HAP-1 (cell line): ENCODE data around the gene ALDH1B1.
A peak's percentile ranks its signal among the peaks of the same experiment; 100 is the strongest.

Experiments
- DNase-seq, 2 experiments: peaks; one replicate each; pipeline ENCODE4 v3.0.0-alpha.2; 2016 to 2020; ENCODE audit warnings: low spot score in 2 of 2
- H3K27me3 ChIP-seq: fragments of 250-450 bp; sonication (Bioruptor Pico); 2 replicates; pipeline ENCODE4 v1.5.1; 2020; ENCODE audit warnings: low read depth, mild to moderate bottlenecking, moderate library complexity
- H3K36me3 ChIP-seq: fragments of 250-450 bp; sonication (Bioruptor Pico); replicated peaks from 2 replicates; pipeline ENCODE4 v1.5.1; 2020; ENCODE audit warnings: mild to moderate bottlenecking
- H3K4me1 ChIP-seq: fragments of 250-450 bp; sonication (Bioruptor Pico); 2 replicates; pipeline ENCODE4 v1.5.1; 2020; ENCODE audit warnings: mild to moderate bottlenecking
- H3K4me3 ChIP-seq: fragments of 250-450 bp; sonication (Bioruptor Pico); 2 replicates; pipeline ENCODE4 v1.5.1; 2020; ENCODE audit warnings: mild to moderate bottlenecking, moderate library complexity
- H3K9me3 ChIP-seq: fragments of 250-450 bp; sonication (Bioruptor Pico); 2 replicates; pipeline ENCODE4 v1.5.1; 2020; ENCODE audit warnings: mild to moderate bottlenecking, moderate library complexity
- in situ Hi-C: fragments of 300-500 bp; cut with MboI; formaldehyde crosslinking; loops from 3 replicates; pipeline ENCODE4 v1.14.3; 2020; ENCODE audit warnings: low sequenced_read_pairs, inconsistent platforms, mixed read lengths

Gene ALDH1B1

GRCh38 chr9:38385896-38386295, 6.6 kb upstream of the ALDH1B1 start:
- no peaks in the 10 kb centered on the region for H3K27me3 ChIP-seq

DNA sequence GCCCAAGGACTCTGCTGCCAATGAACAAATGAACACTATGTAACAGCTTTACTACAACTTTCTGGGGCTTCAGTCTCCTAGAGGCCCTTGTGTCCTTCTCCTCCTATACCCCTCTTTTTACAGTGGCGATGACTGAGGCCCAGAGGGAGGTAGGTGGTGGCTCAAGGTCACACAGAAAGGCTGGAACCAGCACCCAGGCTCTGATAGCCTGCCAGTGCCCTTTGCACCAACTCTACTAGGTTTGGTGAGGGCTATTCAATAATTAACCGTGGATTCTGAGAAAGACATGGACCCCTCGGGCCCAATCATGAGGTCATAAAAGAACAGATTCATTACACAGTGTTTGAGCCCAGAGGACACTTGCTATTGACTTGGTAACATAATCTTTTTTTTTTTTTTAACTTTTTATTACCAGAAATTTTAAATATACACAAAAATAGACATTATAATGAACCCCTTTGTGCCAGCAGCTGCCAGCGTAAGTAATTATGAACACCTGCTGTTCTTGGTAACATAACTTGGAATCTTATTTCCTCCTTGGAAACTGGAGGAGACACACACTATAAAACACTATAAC, 6.1 kb upstream of the ALDH1B1 start:
- H3K36me3 ChIP-seq, result no peaks in the 10 kb centered on the region
- in situ Hi-C loops, result no loop called here
- H3K4me1 ChIP-seq, result no peaks in the 10 kb centered on the region
- peaks cover 14% of the 10 kb centered on the region; the same call in 1 of the 2 replicates for H3K9me3 ChIP-seq
- no peak overlapping the region for H3K4me3 ChIP-seq
- DNase-seq, result no peak
- no peaks in the 10 kb centered on the region for H3K27me3 ChIP-seq

More at GRCh38 chr9:38385896-38386295, 6.6 kb upstream of the ALDH1B1 start:
- no peak for DNase-seq
- Histone ChIP-seq H3K4me1 (no peaks in the 10 kb centered on the region), H3K4me3 (no peak overlapping the region), H3K9me3 (peaks cover 14% of the 10 kb centered on the region; the same call in 1 of the 2 replicates), H3K36me3 (no peaks in the 10 kb centered on the region)
- in situ Hi-C loops, result no loop called here

- Histone ChIP-seq H3K36me3 (no peaks in the 10 kb centered on the region), H3K4me3 (no peak overlapping the region), H3K9me3 (peaks cover 14% of the 10 kb centered on the region; the same call in 1 of the 2 replicates), H3K27me3 (no peaks in the 10 kb centered on the region), H3K4me1 (peaks cover 4% of the 10 kb centered on the region; the same call in 1 of the 2 replicates)
- in situ Hi-C loops, result no loop called here
- DNase-seq, result no peak
Measured at GRCh38 chr9:38387066-38387465, 5.4 kb upstream of the ALDH1B1 start.

- no peak overlapping the region for H3K4me3 ChIP-seq
- H3K36me3 ChIP-seq, result 0 out of 2 replicates have a peak, but pooled peaks cover 2% of the 10 kb centered on the region
- in situ Hi-C loops, result no loop called here
- no peak for DNase-seq
- no peaks in the 10 kb centered on the region for H3K27me3 ChIP-seq
- H3K9me3 ChIP-seq, result peaks cover 14% of the 10 kb centered on the region; the same call in 1 of the 2 replicates
- H3K4me1 ChIP-seq, result peaks cover 6% of the 10 kb centered on the region; the same call in 1 of the 2 replicates
Measured at GRCh38 chr9:38387751-38388150, 4.8 kb upstream of the ALDH1B1 start.

- Histone ChIP-seq H3K36me3 (0 out of 2 replicates have a peak, but pooled peaks cover 4% of the 10 kb centered on the region), H3K4me1 (peaks cover 8% of the 10 kb centered on the region; the same call in 1 of the 2 replicates)
- in situ Hi-C loops, result no loop called here
Measured at GRCh38 chr9:38388283-38389223, 3.9 kb upstream of the ALDH1B1 start.

DNA sequence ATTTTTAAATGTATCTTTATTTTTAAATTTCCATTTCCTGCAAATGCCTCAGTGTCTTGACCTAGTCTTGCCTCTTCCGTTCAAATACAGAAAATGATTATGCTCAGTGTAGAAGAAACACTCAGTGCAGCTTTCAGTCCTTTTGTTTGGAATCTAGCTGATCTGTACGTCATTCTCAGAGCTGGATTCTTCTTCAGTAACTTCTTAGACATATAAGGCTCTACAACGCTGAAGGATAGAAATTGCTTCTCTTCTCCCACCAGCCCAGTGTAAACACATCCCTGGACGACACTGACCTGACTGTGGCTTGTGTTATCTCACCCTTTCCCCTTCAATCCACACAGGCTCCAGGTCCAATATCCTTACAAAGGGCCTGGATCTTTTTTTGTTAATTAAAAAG, 3.2 kb upstream of the ALDH1B1 start:
- peaks cover 4% of the 10 kb centered on the region; the same call in 1 of the 2 replicates for H3K36me3 ChIP-seq
- H3K4me1 ChIP-seq, result peaks cover 14% of the 10 kb centered on the region
- H3K9me3 ChIP-seq, result peaks cover 11% of the 10 kb centered on the region; the same call in 1 of the 2 replicates
- no peak overlapping the region for H3K4me3 ChIP-seq
- in situ Hi-C loops, result no loop called here
- DNase-seq, result no peak
- no peaks in the 10 kb centered on the region for H3K27me3 ChIP-seq

More at GRCh38 chr9:38388283-38389223, 3.9 kb upstream of the ALDH1B1 start:
- Histone ChIP-seq H3K9me3 (peaks cover 14% of the 10 kb centered on the region; the same call in 1 of the 2 replicates), H3K4me3 (no peak overlapping the region), H3K27me3 (no peaks in the 10 kb centered on the region)
- no peak for DNase-seq

- Histone ChIP-seq H3K4me1 (peaks cover 16% of the 10 kb centered on the region), H3K4me3 (no peak overlapping the region), H3K27me3 (no peaks in the 10 kb centered on the region), H3K36me3 (peaks cover 11% of the 10 kb centered on the region), H3K9me3 (peaks cover under 1% of the 10 kb centered on the region; the same call in 1 of the 2 replicates)
- in situ Hi-C loops, result no loop called here
- DNase-seq, result no peak
Measured at GRCh38 chr9:38390442-38390841, 2.1 kb upstream of the ALDH1B1 start.

- H3K4me1 ChIP-seq, result peaks cover 16% of the 10 kb centered on the region
- H3K36me3 ChIP-seq, result peaks cover 15% of the 10 kb centered on the region
- in situ Hi-C loops, result no loop called here
Measured at GRCh38 chr9:38390851-38391250, 1.7 kb upstream of the ALDH1B1 start.

GRCh38 chr9:38391278-38392118, 1.0 kb upstream of the ALDH1B1 start:
- peaks cover 22% of the 10 kb centered on the region for H3K36me3 ChIP-seq
- in situ Hi-C loops, result no loop called here
- no peak for DNase-seq
- H3K27me3 ChIP-seq, result no peaks in the 10 kb centered on the region
- peaks cover 16% of the 10 kb centered on the region for H3K4me1 ChIP-seq
- peak overlapping the region; percentile 87; the same call in 1 of the 2 replicates for H3K4me3 ChIP-seq
- no peaks in the 10 kb centered on the region for H3K9me3 ChIP-seq

More at GRCh38 chr9:38390851-38391250, 1.7 kb upstream of the ALDH1B1 start:
- no peak overlapping the region for H3K4me3 ChIP-seq
- H3K9me3 ChIP-seq, result no peaks in the 10 kb centered on the region
- DNase-seq, result no peak
- H3K27me3 ChIP-seq, result no peaks in the 10 kb centered on the region

DNA sequence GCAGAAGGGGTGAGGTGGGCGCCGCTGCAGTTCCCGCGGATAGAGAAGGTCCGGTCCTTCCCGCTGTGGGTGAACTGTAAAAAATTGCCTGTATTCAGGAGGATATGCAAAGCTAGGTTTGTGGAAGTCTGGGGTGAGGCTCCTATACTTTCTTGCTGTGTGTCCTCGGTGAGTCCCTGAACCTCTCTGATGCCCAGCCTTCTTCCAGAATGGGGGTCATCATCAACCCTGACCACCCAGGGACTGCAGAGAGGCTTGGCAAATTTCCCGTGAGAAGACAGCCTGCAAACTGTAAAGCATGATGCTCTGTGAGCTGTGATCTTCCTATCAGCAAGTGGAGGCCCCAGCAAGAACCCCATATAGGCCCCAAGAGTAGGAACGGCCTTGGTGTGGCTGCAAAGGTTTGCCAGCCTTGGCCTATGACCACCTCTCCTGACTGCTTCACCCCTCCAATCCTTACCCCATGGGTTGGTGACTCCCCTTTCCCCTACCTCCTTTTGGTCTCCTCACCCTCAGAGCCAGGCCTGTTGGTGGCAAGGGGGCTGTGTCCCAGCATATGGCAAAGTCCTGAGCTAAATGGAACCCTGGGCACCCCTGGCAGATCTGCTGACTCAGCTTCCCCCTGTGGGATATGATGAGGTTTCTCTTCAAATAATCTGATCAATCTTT, 760 bp downstream of the ALDH1B1 start:
- in situ Hi-C loops, result no loop called here
- Histone ChIP-seq H3K9me3 (no peaks in the 10 kb centered on the region), H3K4me3 (peak overlapping the region; percentile 87)

GRCh38 chr9:38394416-38394815, 1.9 kb downstream of the ALDH1B1 start:
- in situ Hi-C loops, result no loop called here
- H3K4me1 ChIP-seq, result peaks cover 16% of the 10 kb centered on the region
- DNase-seq, result no peak

More for the DNA sequence above, 760 bp downstream of the ALDH1B1 start:
- Histone ChIP-seq H3K4me1 (peaks cover 16% of the 10 kb centered on the region), H3K36me3 (peaks cover 37% of the 10 kb centered on the region), H3K27me3 (no peaks in the 10 kb centered on the region)
- no peak for DNase-seq

DNA sequence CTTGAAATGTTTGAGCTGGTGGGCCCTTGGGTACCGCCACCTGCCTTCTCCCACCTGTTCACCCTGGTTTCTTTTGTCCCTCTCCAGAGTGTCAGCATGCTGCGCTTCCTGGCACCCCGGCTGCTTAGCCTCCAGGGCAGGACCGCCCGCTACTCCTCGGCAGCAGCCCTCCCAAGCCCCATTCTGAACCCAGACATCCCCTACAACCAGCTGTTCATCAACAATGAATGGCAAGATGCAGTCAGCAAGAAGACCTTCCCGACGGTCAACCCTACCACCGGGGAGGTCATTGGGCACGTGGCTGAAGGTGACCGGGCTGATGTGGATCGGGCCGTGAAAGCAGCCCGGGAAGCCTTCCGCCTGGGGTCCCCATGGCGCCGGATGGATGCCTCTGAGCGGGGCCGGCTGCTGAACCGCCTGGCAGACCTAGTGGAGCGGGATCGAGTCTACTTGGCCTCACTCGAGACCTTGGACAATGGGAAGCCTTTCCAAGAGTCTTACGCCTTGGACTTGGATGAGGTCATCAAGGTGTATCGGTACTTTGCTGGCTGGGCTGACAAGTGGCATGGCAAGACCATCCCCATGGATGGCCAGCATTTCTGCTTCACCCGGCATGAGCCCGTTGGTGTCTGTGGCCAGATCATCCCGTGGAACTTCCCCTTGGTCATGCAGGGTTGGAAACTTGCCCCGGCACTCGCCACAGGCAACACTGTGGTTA, 3.3 kb downstream of the ALDH1B1 start:
- H3K9me3 ChIP-seq, result no peaks in the 10 kb centered on the region
- no peak for DNase-seq
- in situ Hi-C loops, result no loop called here
- no peaks in the 10 kb centered on the region for H3K27me3 ChIP-seq
- peaks cover 40% of the 10 kb centered on the region for H3K36me3 ChIP-seq
- peaks cover 16% of the 10 kb centered on the region for H3K4me1 ChIP-seq
- H3K4me3 ChIP-seq, result no peak overlapping the region

More at GRCh38 chr9:38394416-38394815, 1.9 kb downstream of the ALDH1B1 start:
- H3K9me3 ChIP-seq, result no peaks in the 10 kb centered on the region
- H3K27me3 ChIP-seq, result no peaks in the 10 kb centered on the region
- H3K36me3 ChIP-seq, result peaks cover 40% of the 10 kb centered on the region
- no peak overlapping the region for H3K4me3 ChIP-seq
